IMR-90 (cell line): ENCODE results near the gene CRYBA2. TPM values are rescaled to one million over a fixed set of nuclear protein-coding genes. Genes with fewer than 3 reads are reported as not detected.

Source experiments
- ATAC-seq: fragments of 200-7000 bp; cut with Tn5 transposase; 2 replicates; pipeline ENCODE4 v1.9.1; 2020; ENCODE audit warnings: low read depth, mild to moderate bottlenecking, moderate library complexity
- BruUV-seq: library from RNA; stranded (reverse); fragments of 400-500 nt; replicated peaks from 2 replicates; lab custom pipeline; 2021; lab: Mats Ljungman, UMichigan
- CTCF ChIA-PET: fragments of 300-600 bp; formaldehyde crosslinking; extraction: SDS; loops from one replicate; lab custom pipeline; 2021; ENCODE audit warnings: antibody characterized with exemption; lab: Yijun Ruan, JAX
- POLR2A ChIA-PET: fragments of 300-600 bp; sonication (Branson Sonifier 250); formaldehyde crosslinking; loops from one replicate; lab custom pipeline; 2022; ENCODE audit warnings: antibody characterized with exemption; ENCODE audit not compliant: unreplicated experiment; lab: Charles Lee
- DNase-seq: peaks from one replicate; pipeline ENCODE4 v3.0.0; 2013
- H2AFZ ChIP-seq: replicated peaks from 2 replicates; pipeline ENCODE3; 2013; ENCODE audit warnings: low read length, mild to moderate bottlenecking; ENCODE audit not compliant: poor library complexity
- H2AK5ac ChIP-seq: 2 replicates; pipeline ENCODE4 v1.6.1; 2013; ENCODE audit warnings: low read depth, low read length, inconsistent platforms
- H2AK9ac ChIP-seq: replicated peaks from 2 replicates; pipeline ENCODE3; 2013; ENCODE audit warnings: mild to moderate bottlenecking, low read depth, low read length, moderate library complexity; ENCODE audit not compliant: poor library complexity
- H2BK120ac ChIP-seq: 2 replicates; pipeline ENCODE4 v1.6.1; 2013; ENCODE audit warnings: low read depth, low read length, inconsistent platforms
- H2BK15ac ChIP-seq: 3 replicates; pipeline ENCODE4 v1.6.1; 2013; ENCODE audit warnings: low read depth, low read length, inconsistent platforms
- H2BK20ac ChIP-seq: 2 replicates; pipeline ENCODE4 v1.6.1; 2013; ENCODE audit warnings: low read depth, mild to moderate bottlenecking, inconsistent platforms, low read length, moderate library complexity
- H2BK5ac ChIP-seq: 2 replicates; pipeline ENCODE4 v1.6.1; 2013; ENCODE audit warnings: mild to moderate bottlenecking, low read depth, low read length, inconsistent platforms; ENCODE audit not compliant: poor library complexity, severe bottlenecking
- H3K14ac ChIP-seq: replicated peaks from 2 replicates; pipeline ENCODE4 v1.6.1; 2013; ENCODE audit warnings: low read depth, low read length, inconsistent platforms
- H3K18ac ChIP-seq: 2 replicates; pipeline ENCODE4 v1.6.1; 2013; ENCODE audit warnings: low read depth, low read length, control low read depth
- H3K23ac ChIP-seq: 2 replicates; pipeline ENCODE4 v1.6.1; 2013; ENCODE audit warnings: low read depth, low read length, inconsistent platforms
- H3K27ac ChIP-seq: 2 replicates; pipeline ENCODE4 v1.5.1; 2013; ENCODE audit warnings: mild to moderate bottlenecking, control low read depth, low read length; ENCODE audit not compliant: insufficient read depth
- H3K27me3 ChIP-seq: 2 replicates; pipeline ENCODE4 v1.6.1; 2013; ENCODE audit warnings: low read length; ENCODE audit not compliant: control insufficient read depth, insufficient read depth
- H3K36me3 ChIP-seq: 2 replicates; pipeline ENCODE4 v1.6.1; 2013; ENCODE audit warnings: low read length, mixed read lengths; ENCODE audit not compliant: control insufficient read depth, insufficient read depth
- H3K4ac ChIP-seq: 2 replicates; pipeline ENCODE4 v1.6.1; 2013; ENCODE audit warnings: low read depth, low read length, inconsistent platforms
- H3K4me1 ChIP-seq: 2 replicates; pipeline ENCODE4 v1.6.1; 2013; ENCODE audit warnings: low read length, mixed read lengths; ENCODE audit not compliant: control insufficient read depth, insufficient read depth
- H3K4me2 ChIP-seq: 2 replicates; pipeline ENCODE4 v1.6.1; 2013; ENCODE audit warnings: low read depth, mild to moderate bottlenecking, control low read depth, low read length, moderate library complexity
- H3K4me3 ChIP-seq: 2 replicates; pipeline ENCODE4 v1.5.1; 2013; ENCODE audit warnings: low read depth, mild to moderate bottlenecking, control low read depth, low read length, moderate library complexity; ENCODE audit not compliant: insufficient read depth
- H3K56ac ChIP-seq: 2 replicates; pipeline ENCODE4 v1.6.1; 2013; ENCODE audit warnings: low read length, inconsistent platforms; ENCODE audit not compliant: insufficient read depth; ENCODE audit errors: extremely low read depth
- H3K79me1 ChIP-seq, 2 experiments: 2 replicates each; pipeline ENCODE4 v1.6.1; 2013; ENCODE audit warnings: low read length in 2 of 2, inconsistent platforms in 1 of 2, low read depth in 1 of 2
- H3K9ac ChIP-seq: 2 replicates; pipeline ENCODE4 v1.6.1; 2013; ENCODE audit warnings: low read depth, low read length, control low read depth
- H3K9me1 ChIP-seq: 2 replicates; pipeline ENCODE4 v1.6.1; 2013; ENCODE audit warnings: low read length, inconsistent platforms; ENCODE audit not compliant: insufficient read depth
- H3K9me3 ChIP-seq: 2 replicates; pipeline ENCODE4 v1.6.1; 2013; ENCODE audit warnings: low read length; ENCODE audit not compliant: control insufficient read depth, insufficient read depth
- H4K20me1 ChIP-seq: 2 replicates; pipeline ENCODE4 v1.6.1; 2013; ENCODE audit warnings: low read length, inconsistent platforms; ENCODE audit not compliant: insufficient read depth
- H4K5ac ChIP-seq: 2 replicates; pipeline ENCODE4 v1.6.1; 2013; ENCODE audit warnings: mild to moderate bottlenecking, low read depth, low read length, control low read depth
- H4K8ac ChIP-seq, 2 experiments: 2 replicates each; pipeline ENCODE4 v1.6.1; 2013; ENCODE audit warnings: low read depth in 2 of 2, low read length in 2 of 2, control low read depth in 1 of 2, inconsistent platforms in 1 of 2
- H4K91ac ChIP-seq: 2 replicates; pipeline ENCODE4 v1.6.1; 2013; ENCODE audit warnings: low read depth, low read length, inconsistent platforms; ENCODE audit not compliant: insufficient read depth
- BHLHE40 ChIP-seq: fragments of 150-350 bp; IDR thresholded peaks from 2 replicates; pipeline ENCODE4 v1.6.1; 2016; ENCODE audit warnings: mild to moderate bottlenecking, low read depth, low read length
- CEBPB ChIP-seq: IDR thresholded peaks from 2 replicates; pipeline ENCODE4 v1.6.1; 2012; ENCODE audit warnings: low read depth, low read length, improper control_type of control experiment
- CHD1 ChIP-seq: IDR thresholded peaks from 2 replicates; pipeline ENCODE4 v1.6.1; 2012; ENCODE audit warnings: low read depth, low read length, improper control_type of control experiment
- CTCF ChIP-seq: conservative IDR thresholded peaks from 2 replicates; pipeline ENCODE4 v1.5.1; 2012; ENCODE audit warnings: mild to moderate bottlenecking, low read depth, low read length, improper control_type of control experiment
- ELK1 ChIP-seq: fragments of 150-350 bp; IDR thresholded peaks from 2 replicates; pipeline ENCODE4 v1.6.1; 2016; ENCODE audit warnings: low read depth, mild to moderate bottlenecking, low read length, moderate library complexity, borderline replicate concordance
- FOS ChIP-seq: fragments of 150-350 bp; IDR thresholded peaks from 2 replicates; pipeline ENCODE4 v1.6.1; 2016; ENCODE audit warnings: low read depth, low read length
- MAFK ChIP-seq: IDR thresholded peaks from 2 replicates; pipeline ENCODE4 v1.6.1; 2012; ENCODE audit warnings: low read depth, low read length, improper control_type of control experiment
- MAZ ChIP-seq: IDR thresholded peaks from 2 replicates; pipeline ENCODE4 v1.6.1; 2012; ENCODE audit warnings: low read depth, mild to moderate bottlenecking, low read length, improper control_type of control experiment, moderate library complexity, borderline replicate concordance
- MXI1 ChIP-seq: IDR thresholded peaks from 2 replicates; pipeline ENCODE4 v1.6.1; 2012; ENCODE audit warnings: low read depth, mild to moderate bottlenecking, low read length, moderate library complexity, borderline replicate concordance
- NFE2L2 ChIP-seq: fragments of 150-350 bp; IDR thresholded peaks from 2 replicates; pipeline ENCODE4 v1.6.1; 2016; ENCODE audit warnings: low read depth, mild to moderate bottlenecking, low read length
- POLR2A ChIP-seq: IDR thresholded peaks from 2 replicates; pipeline ENCODE4 v1.6.1; 2012; ENCODE audit warnings: mild to moderate bottlenecking, low read depth, low read length
- RAD21 ChIP-seq: IDR thresholded peaks from 2 replicates; pipeline ENCODE4 v1.6.1; 2012; ENCODE audit warnings: low read length, improper control_type of control experiment
- RCOR1 ChIP-seq: IDR thresholded peaks from 2 replicates; pipeline ENCODE4 v1.6.1; 2012; ENCODE audit warnings: mild to moderate bottlenecking, low read length, improper control_type of control experiment; ENCODE audit not compliant: insufficient replicate concordance
- RFX5 ChIP-seq: IDR thresholded peaks from 2 replicates; pipeline ENCODE4 v1.8.0; 2012; ENCODE audit warnings: low read depth, mild to moderate bottlenecking, low read length, moderate library complexity
- SMC3 ChIP-seq: fragments of 150-350 bp; IDR thresholded peaks from 2 replicates; pipeline ENCODE4 v1.6.1; 2016; ENCODE audit warnings: low read depth, mild to moderate bottlenecking, antibody characterized with exemption, low read length, moderate library complexity
- WGBS, 2 experiments: methylation state at CpG; one replicate each; pipeline versions ENCODE4 v1.1.5 to v1.1.7; 2013; ENCODE audit warnings: missing lambda C conversion rate in 2 of 2; ENCODE audit not compliant: insufficient read length in 1 of 2; ENCODE audit errors: extremely low coverage in 2 of 2; 5-methylcytosine and 5-hydroxymethylcytosine counted together
- dilution Hi-C: fragments of 300-500 bp; cut with HindIII; formaldehyde crosslinking; loops from one replicate; pipeline ENCODE4 v1.14.3; 2018; ENCODE audit warnings: low sequenced_read_pairs; ENCODE audit not compliant: unreplicated experiment
- in situ Hi-C: fragments of 300-500 bp; cut with MboI; formaldehyde crosslinking; loops from 3 replicates; pipeline ENCODE4 v1.14.3; 2019; ENCODE audit warnings: low sequenced_read_pairs, inconsistent platforms, mixed read lengths
- intact Hi-C: fragments of 100-400 bp; cut with micrococcal nuclease; formaldehyde crosslinking; loops from 2 replicates; pipeline ENCODE4 v1.10.0; 2022
- polyA plus RNA-seq, 3 experiments: library from polyadenylated mRNA; depleted of rRNA; stranded (reverse); fragments of >200 nt; gene quantifications; 2 replicates each; pipeline ENCODE4 v1.2.3, GENCODE V29; 2012; ENCODE audit warnings: low replicate concordance in 1 of 3
- total RNA-seq: library from RNA; depleted of rRNA; stranded (reverse); fragments of >200 nt; gene quantifications from 2 replicates; pipeline ENCODE4 v1.2.3, GENCODE V29; 2012
- TF ChIP-seq, protein P1 (sequence below): fragments of 150-350 bp; IDR thresholded peaks from 2 replicates; pipeline ENCODE4 v1.6.1; 2017; ENCODE audit warnings: mild to moderate bottlenecking, antibody characterized with exemption, low read length, low read depth

CRYBA2 gene
- total and polyA plus RNA-seq, 2 of the 4 experiments (the other 2 are of a cell fraction): not detected

- Histone ChIP-seq H2AK9ac (no peak overlapping the region), H2BK15ac (no peak overlapping the region), H4K20me1 (no peaks in the 10 kb centered on the region; the same call in 1 of the 2 replicates), H4K91ac (no peak overlapping the region), H3K79me1 (no peaks in the 10 kb centered on the region), H3K9me1 (0 out of 2 replicates have a peak, but pooled peaks cover 4% of the 10 kb centered on the region), H2BK5ac (no peak overlapping the region), H2BK120ac (no peak overlapping the region), H3K27me3 (peaks cover 79% of the 10 kb centered on the region), H3K14ac (no peak overlapping the region), H3K4me2 (no peak overlapping the region), H3K4me3 (no peak overlapping the region), H3K4ac (no peak overlapping the region), H4K5ac (no peak overlapping the region), H3K4me1 (no peaks in the 10 kb centered on the region), H4K8ac (no peak overlapping the region), H3K36me3 (no peaks in the 10 kb centered on the region), H3K9ac (no peak overlapping the region), H3K27ac (no peak overlapping the region), H2BK20ac (no peak overlapping the region), H3K9me3 (no peaks in the 10 kb centered on the region), H2AFZ (no peak overlapping the region), H3K56ac (no peak overlapping the region), H3K23ac (no peak overlapping the region), H3K18ac (no peak overlapping the region), H2AK5ac (no peak overlapping the region)
- no CpG with 5 or more reads among the region's 1 CpG for WGBS, 2 experiments
- no peak for TF ChIP-seq CTCF
- TF ChIP-seq MXI1: no peak
- no peak for TF ChIP-seq CEBPB
- no peak for TF ChIP-seq NFE2L2
- no peak for TF ChIP-seq RAD21
- TF ChIP-seq RCOR1: no peak
- TF ChIP-seq SMC3: no peak
- TF ChIP-seq MAZ: no peak
- TF ChIP-seq FOS: no peak
- no peak for TF ChIP-seq RFX5
- TF ChIP-seq POLR2A: no peak
- TF ChIP-seq CHD1: no peak
- no peak for TF ChIP-seq BHLHE40
- TF ChIP-seq MAFK: no peak
- no peak for TF ChIP-seq ELK1
- TF ChIP-seq, protein P1, sequence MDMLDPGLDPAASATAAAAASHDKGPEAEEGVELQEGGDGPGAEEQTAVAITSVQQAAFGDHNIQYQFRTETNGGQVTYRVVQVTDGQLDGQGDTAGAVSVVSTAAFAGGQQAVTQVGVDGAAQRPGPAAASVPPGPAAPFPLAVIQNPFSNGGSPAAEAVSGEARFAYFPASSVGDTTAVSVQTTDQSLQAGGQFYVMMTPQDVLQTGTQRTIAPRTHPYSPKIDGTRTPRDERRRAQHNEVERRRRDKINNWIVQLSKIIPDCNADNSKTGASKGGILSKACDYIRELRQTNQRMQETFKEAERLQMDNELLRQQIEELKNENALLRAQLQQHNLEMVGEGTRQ: no peak
- dilution Hi-C loops (no loop called here), intact Hi-C loops (no loop called here), in situ Hi-C loops (no loop called here)
- no TSS peak for BruUV-seq
- DNase-seq: no peak
- CTCF ChIA-PET: interaction anchor here (0.6 kb wide), 1 partner anchor 8 kb away, joined by 3 read pairs; no protein-coding TSS in a partner anchor
- POLR2A ChIA-PET: no interaction called here
- ATAC-seq: no peak
Observed at GRCh38 chr2:218958276-218958675, 34.9 kb downstream of the CRYBA2 start.
